Keratinocyte (primary cell): ENCODE measurements around the gene AGAP1. TPM values are rescaled to one million over a fixed set of nuclear protein-coding genes. Genes with fewer than 3 reads are reported as not detected.

ENCODE experiments used
- DNase-seq: peaks from one replicate; pipeline ENCODE4 v3.0.0-alpha.2; 2011; ENCODE audit warnings: low read depth, missing footprints, low spot score
- FAIRE-seq: peaks from 2 replicates; lab custom pipeline; 2011; peaks lifted over from hg19 to GRCh38; lab: Jason Lieb, UNC
- H2AFZ ChIP-seq: 2 replicates; pipeline ENCODE4 v1.6.0; 2012; ENCODE audit warnings: low read length, control low read depth, inconsistent platforms; ENCODE audit not compliant: control insufficient read depth
- H3K27ac ChIP-seq: 2 replicates; pipeline ENCODE4 v1.5.1; 2011; ENCODE audit warnings: low read length; ENCODE audit not compliant: control insufficient read depth, insufficient read depth
- H3K27me3 ChIP-seq: 3 replicates; pipeline ENCODE4 v1.6.0; 2011; ENCODE audit warnings: low read length; ENCODE audit not compliant: control insufficient read depth, insufficient read depth; ENCODE audit errors: extremely low read depth
- H3K36me3 ChIP-seq, 2 experiments: 2 replicates in 1 of 2; 3 replicates in 1 of 2; pipeline ENCODE4 v1.5.1; 2011; ENCODE audit warnings: low read length in 2 of 2, mild to moderate bottlenecking in 1 of 2; ENCODE audit not compliant: control insufficient read depth in 2 of 2, insufficient read depth in 2 of 2; ENCODE audit errors: extremely low read depth in 1 of 2
- H3K4me1 ChIP-seq: 3 replicates; pipeline ENCODE4 v1.5.1; 2011; ENCODE audit warnings: low read length; ENCODE audit not compliant: control insufficient read depth, insufficient read depth; ENCODE audit errors: extremely low read depth
- H3K4me2 ChIP-seq: 3 replicates; pipeline ENCODE4 v1.6.0; 2011; ENCODE audit warnings: low read depth, low read length; ENCODE audit not compliant: control insufficient read depth, insufficient read depth; ENCODE audit errors: extremely low read depth
- H3K4me3 ChIP-seq, 3 experiments: fragments of 200-600 bp in 1 of 3; sonication (generic) in 1 of 3; 2 replicates in 2 of 3; 3 replicates in 1 of 3; pipeline ENCODE4 v1.5.1; 2011 to 2016; ENCODE audit warnings: low read length in 3 of 3, mild to moderate bottlenecking in 3 of 3, control low read depth in 2 of 3, inconsistent platforms in 1 of 3, low read depth in 1 of 3, mixed read lengths in 1 of 3, mixed run types in 1 of 3, moderate library complexity in 1 of 3; ENCODE audit not compliant: control insufficient read depth in 2 of 3, insufficient read depth in 2 of 3; ENCODE audit errors: extremely low read depth in 1 of 3
- H3K79me2 ChIP-seq: 2 replicates; pipeline ENCODE4 v1.6.0; 2012; ENCODE audit warnings: low read length; ENCODE audit not compliant: control insufficient read depth, insufficient read depth
- H3K9ac ChIP-seq: 3 replicates; pipeline ENCODE4 v1.6.0; 2011; ENCODE audit warnings: low read length; ENCODE audit not compliant: control insufficient read depth, insufficient read depth; ENCODE audit errors: extremely low read depth
- H3K9me1 ChIP-seq: 3 replicates; pipeline ENCODE4 v1.6.0; 2011; ENCODE audit warnings: low read length; ENCODE audit not compliant: control insufficient read depth, insufficient read depth; ENCODE audit errors: extremely low read depth
- H3K9me3 ChIP-seq: 2 replicates; pipeline ENCODE4 v1.5.1; 2012; ENCODE audit warnings: low read depth, low read length; ENCODE audit not compliant: control insufficient read depth
- H4K20me1 ChIP-seq: 3 replicates; pipeline ENCODE4 v1.6.0; 2011; ENCODE audit warnings: low read length; ENCODE audit not compliant: control insufficient read depth, insufficient read depth; ENCODE audit errors: extremely low read depth
- CTCF ChIP-seq, 3 experiments: IDR thresholded peaks in 1 of 3; conservative IDR thresholded peaks in 1 of 3; optimal IDR thresholded peaks in 1 of 3; 2 replicates in 2 of 3; 3 replicates in 1 of 3; pipeline versions ENCODE3 to v1.5.1; 2011; ENCODE audit warnings: low read length in 3 of 3, mild to moderate bottlenecking in 3 of 3, moderate library complexity in 2 of 3, control low read depth in 1 of 3, inconsistent platforms in 1 of 3; ENCODE audit not compliant: insufficient read depth in 2 of 3; ENCODE audit errors: extremely low read depth in 1 of 3
- EZH2 ChIP-seq: IDR thresholded peaks from one replicate; pipeline ENCODE4 v1.6.1; 2012; ENCODE audit warnings: inconsistent platforms, mild to moderate bottlenecking, low read length, moderate library complexity
- dilution Hi-C: fragments of 300-500 bp; cut with MboI; formaldehyde crosslinking; loops from one replicate; pipeline ENCODE4 v1.7.0; 2020; ENCODE audit warnings: low sequenced_read_pairs; ENCODE audit not compliant: extremely low pct_ligation_motif_present
- polyA plus RNA-seq, 5 experiments: library from polyadenylated mRNA; depleted of rRNA in 3 of 5; stranded (reverse) in 3 of 5; stranded (forward) in 1 of 5; unstranded in 1 of 5; fragments of >200 nt; gene quantifications; 1 replicate in 1 of 5; 2 replicates in 3 of 5; 3 replicates in 1 of 5; pipeline versions ENCODE4 v1.2.1 to v1.2.3, GENCODE V29; 2011 to 2012; ENCODE audit warnings: missing spikeins in 2 of 5, low read depth in 1 of 5, low replicate concordance in 1 of 5

The AGAP1 gene
- polyA plus RNA-seq, 1 donor (not counting 4 experiments of a cell fraction or from before 2014, with no cell fraction given): 12.6 TPM

GRCh38 chr2:235677937-235678336 lies 184.1 kb downstream of the AGAP1 start:
- Histone ChIP-seq H3K4me2 (no peak overlapping the region), H3K9me1 (peaks cover 2% of the 10 kb centered on the region), H3K27ac (no peak overlapping the region), H3K4me1 (peaks cover 12% of the 10 kb centered on the region), H3K9me3 (no peaks in the 10 kb centered on the region), H3K79me2 (peaks cover 42% of the 10 kb centered on the region), H2AFZ (no peak overlapping the region), H3K36me3 (no peaks in the 10 kb centered on the region), H4K20me1 (peaks cover 13% of the 10 kb centered on the region), H3K4me3 (no peak overlapping the region), H3K27me3 (no peaks in the 10 kb centered on the region), H3K9ac (no peak overlapping the region)
- TF ChIP-seq CTCF (optimal IDR thresholded peaks at IDR 0.05 in 1 of 3, IDR thresholded peaks at IDR 0.05 in 1 of 3, conservative IDR thresholded peaks at IDR 0.05 in 1 of 3; ENCODE audit: extremely low read depth in 1 of 3, insufficient read depth in 2 of 3, low read length in 3 of 3) (no peak), EZH2 (no peak)
- FAIRE-seq (no peak), DNase-seq (no peak)
- dilution Hi-C loops: no loop called here

- no peaks in the 10 kb centered on the region for H3K36me3 ChIP-seq
- no peak overlapping the region for H3K27ac ChIP-seq
- peaks cover 42% of the 10 kb centered on the region for H3K79me2 ChIP-seq
- TF ChIP-seq CTCF (optimal IDR thresholded peaks at IDR 0.05 in 1 of 3, IDR thresholded peaks at IDR 0.05 in 1 of 3, conservative IDR thresholded peaks at IDR 0.05 in 1 of 3; ENCODE audit: extremely low read depth in 1 of 3, insufficient read depth in 2 of 3, low read length in 3 of 3): no peak
- TF ChIP-seq EZH2: no peak
- no peaks in the 10 kb centered on the region for H3K27me3 ChIP-seq
- dilution Hi-C loops: no loop called here
- no peak for DNase-seq
- peaks cover 12% of the 10 kb centered on the region for H3K4me1 ChIP-seq
- H3K4me3 ChIP-seq: no peak overlapping the region
- H3K9ac ChIP-seq: no peak overlapping the region
- no peak for FAIRE-seq
- H4K20me1 ChIP-seq: peaks cover 13% of the 10 kb centered on the region
- no peak overlapping the region for H3K4me2 ChIP-seq
- no peaks in the 10 kb centered on the region for H3K9me3 ChIP-seq
- H2AFZ ChIP-seq: no peak overlapping the region
- peaks cover 2% of the 10 kb centered on the region for H3K9me1 ChIP-seq
These were observed 184.9 kb downstream of the AGAP1 start for GRCh38 chr2:235678712-235679111.
